ENCODE measurements around the gene LIPF. TPM values are rescaled to one million over a fixed set of nuclear protein-coding genes. Genes with fewer than 3 reads are reported as not detected.
"Not testable (repeated sequence)": the region's sequence is repeated elsewhere in the genome, so short reads cannot be mapped to it uniquely, and the experiment has no call there.

LIPF gene
- total RNA-seq, 1 experiment from 2014 or later: not detected

GRCh38 chr10:88707429-88708155 is 43.4 kb downstream of the LIPF start (continued):
- peak; percentile 51; the same call in 1 of the 2 replicates for TF ChIP-seq SIN3A (IDR thresholded peaks at IDR 0.05; ENCODE audit: low read depth)

- H2AFZ ChIP-seq (ENCODE audit: low read depth, low read length, poor library complexity, severe bottlenecking); BruUV-seq (replicated peaks); intact Hi-C loops (cut with micrococcal nuclease); CTCF ChIA-PET; ATAC-seq; H3K9ac ChIP-seq (ENCODE audit: low read length); RAD21 ChIA-PET (ENCODE audit: low non-redundant PET in 1 of 2, low total read pairs in 2 of 2, uncharacterized antibody in 2 of 2, unreplicated experiment in 2 of 2); H3K79me2 ChIP-seq (ENCODE audit: insufficient read depth, low read length); H3K4me3 ChIP-seq (replicated peaks in 1 of 2; ENCODE audit: low read depth in 1 of 2, low read length in 2 of 2); H4K20me1 ChIP-seq (ENCODE audit: insufficient read depth); DNase-seq (ENCODE audit: low read depth, low spot score); H3K9me2 ChIP-seq (ENCODE audit: insufficient read depth); H3K9me3 ChIP-seq (ENCODE audit: control insufficient read depth in 1 of 2, insufficient read depth in 1 of 2, low read depth in 1 of 2, low read length in 2 of 2); H3K27ac ChIP-seq (ENCODE audit: low read depth, low read length); H3K4me2 ChIP-seq (ENCODE audit: low read length); POLR2A ChIA-PET; H3K36me3 ChIP-seq (ENCODE audit: control insufficient read depth in 1 of 2, insufficient read depth in 2 of 2, low read length in 2 of 2); H3K27me3 ChIP-seq (ENCODE audit: insufficient read depth, low read length): not testable (repeated sequence)
- peaks cover 16 to 23% of the 10 kb centered on the region in 2 experiments for H3K4me1 ChIP-seq (ENCODE audit: control insufficient read depth in 1 of 2, insufficient read depth in 2 of 2, low read length in 2 of 2)
These were observed 45.1 kb downstream of the LIPF start for GRCh38 chr10:88709361-88709760.

- no peak overlapping the region for H3K4me3 ChIP-seq (replicated peaks in 1 of 2; ENCODE audit: low read depth in 1 of 2, low read length in 2 of 2)
- no peak overlapping the region for H3K4me2 ChIP-seq (ENCODE audit: low read length)
- POLR2A ChIA-PET: no interaction called here
- H3K9ac ChIP-seq (ENCODE audit: low read length): no peak overlapping the region
- no peak overlapping the region for H2AFZ ChIP-seq (ENCODE audit: low read depth, low read length, poor library complexity, severe bottlenecking)
- no peaks in the 10 kb centered on the region for H3K9me2 ChIP-seq (ENCODE audit: insufficient read depth)
- no peaks in the 10 kb centered on the region for H4K20me1 ChIP-seq (ENCODE audit: insufficient read depth)
- no peaks in the 10 kb centered on the region for H3K36me3 ChIP-seq (ENCODE audit: control insufficient read depth in 1 of 2, insufficient read depth in 2 of 2, low read length in 2 of 2)
- ATAC-seq (no peak), DNase-seq (ENCODE audit: low read depth, low spot score) (no peak)
- H3K4me1 ChIP-seq (ENCODE audit: control insufficient read depth in 1 of 2, insufficient read depth in 2 of 2, low read length in 2 of 2): no peaks in the 10 kb centered on the region
- H3K79me2 ChIP-seq (ENCODE audit: insufficient read depth, low read length): no peaks in the 10 kb centered on the region
- H3K9me3 ChIP-seq (ENCODE audit: control insufficient read depth in 1 of 2, insufficient read depth in 1 of 2, low read depth in 1 of 2, low read length in 2 of 2): no peaks in the 10 kb centered on the region
- RAD21 ChIA-PET (ENCODE audit: low non-redundant PET in 1 of 2, low total read pairs in 2 of 2, uncharacterized antibody in 2 of 2, unreplicated experiment in 2 of 2): no interaction called here
- CTCF ChIA-PET: no interaction called here
- no peak overlapping the region for H3K27ac ChIP-seq (ENCODE audit: low read depth, low read length)
- intact Hi-C loops (cut with micrococcal nuclease): no loop called here
- TF ChIP-seq CBX3 (IDR thresholded peaks at IDR 0.05; ENCODE audit: low read depth): no peak
- no peak for TF ChIP-seq SP1 (IDR thresholded peaks at IDR 0.05; ENCODE audit: low read depth)
- TF ChIP-seq REST (IDR thresholded peaks at IDR 0.05; ENCODE audit: low read depth): no peak
- TF ChIP-seq EZH2 (IDR thresholded peaks at IDR 0.05): no peak
- no peak for TF ChIP-seq FOSL1 (IDR thresholded peaks at IDR 0.05; ENCODE audit: low read depth)
- no peak for TF ChIP-seq POLR2A (IDR thresholded peaks at IDR 0.05; ENCODE audit: borderline replicate concordance, extremely low read depth, insufficient read depth, insufficient read length)
- no peak for TF ChIP-seq ELF1 (IDR thresholded peaks at IDR 0.05; ENCODE audit: borderline replicate concordance, low read depth)
- TF ChIP-seq SRF (IDR thresholded peaks at IDR 0.05; ENCODE audit: low read depth): no peak
- TF ChIP-seq ZBTB33 (IDR thresholded peaks at IDR 0.05; ENCODE audit: extremely low read depth, insufficient replicate concordance, low read length): no peak
- no peak for TF ChIP-seq JUND (IDR thresholded peaks at IDR 0.05)
- no peak for TF ChIP-seq EGR1 (IDR thresholded peaks at IDR 0.05; ENCODE audit: low read depth)
- no peak for TF ChIP-seq SIN3A (IDR thresholded peaks at IDR 0.05; ENCODE audit: low read depth)
- TF ChIP-seq CEBPB (IDR thresholded peaks at IDR 0.05; ENCODE audit: low read depth): no peak
- no peak for TF ChIP-seq MAX (IDR thresholded peaks at IDR 0.05)
- BruUV-seq (replicated peaks): no TSS peak
- H3K27me3 ChIP-seq (ENCODE audit: insufficient read depth, low read length): no peaks in the 10 kb centered on the region
These were observed 51.3 kb downstream of the LIPF start for GRCh38 chr10:88715517-88715916.

Measured in HCT116 (cell line).